C4-2B (cell line): ENCODE measurements around the gene ENC1.

Experiments used
- ZFX ChIP-seq: fragments of 450-650 bp; IDR thresholded peaks from 2 replicates; pipeline ENCODE4 v1.6.1; 2017
- TF ChIP-seq, protein P1 (sequence below): fragments of 450-650 bp; conservative IDR thresholded peaks from 2 replicates; pipeline ENCODE4 v1.5.1; 2017; ENCODE audit warnings: mild to moderate bottlenecking

DNA sequence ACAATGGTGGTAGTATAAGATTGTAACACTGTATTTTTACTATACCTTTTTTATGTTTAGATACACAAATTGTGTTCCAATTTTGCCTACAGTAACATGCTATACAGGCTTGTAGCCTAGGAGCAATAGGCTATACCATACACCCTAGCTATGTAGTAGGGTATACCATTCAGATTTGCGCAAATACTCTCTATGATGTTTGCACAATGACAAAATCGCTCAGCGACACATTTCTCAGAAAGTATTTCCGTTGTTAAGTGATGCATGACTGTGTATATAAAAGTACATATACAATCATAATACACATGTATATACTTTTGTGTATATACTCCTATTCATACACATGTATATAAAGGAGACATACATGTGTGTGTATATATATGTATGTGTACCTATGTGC is 34.8 kb downstream of the ENC1 start:
- TF ChIP-seq, protein P1, sequence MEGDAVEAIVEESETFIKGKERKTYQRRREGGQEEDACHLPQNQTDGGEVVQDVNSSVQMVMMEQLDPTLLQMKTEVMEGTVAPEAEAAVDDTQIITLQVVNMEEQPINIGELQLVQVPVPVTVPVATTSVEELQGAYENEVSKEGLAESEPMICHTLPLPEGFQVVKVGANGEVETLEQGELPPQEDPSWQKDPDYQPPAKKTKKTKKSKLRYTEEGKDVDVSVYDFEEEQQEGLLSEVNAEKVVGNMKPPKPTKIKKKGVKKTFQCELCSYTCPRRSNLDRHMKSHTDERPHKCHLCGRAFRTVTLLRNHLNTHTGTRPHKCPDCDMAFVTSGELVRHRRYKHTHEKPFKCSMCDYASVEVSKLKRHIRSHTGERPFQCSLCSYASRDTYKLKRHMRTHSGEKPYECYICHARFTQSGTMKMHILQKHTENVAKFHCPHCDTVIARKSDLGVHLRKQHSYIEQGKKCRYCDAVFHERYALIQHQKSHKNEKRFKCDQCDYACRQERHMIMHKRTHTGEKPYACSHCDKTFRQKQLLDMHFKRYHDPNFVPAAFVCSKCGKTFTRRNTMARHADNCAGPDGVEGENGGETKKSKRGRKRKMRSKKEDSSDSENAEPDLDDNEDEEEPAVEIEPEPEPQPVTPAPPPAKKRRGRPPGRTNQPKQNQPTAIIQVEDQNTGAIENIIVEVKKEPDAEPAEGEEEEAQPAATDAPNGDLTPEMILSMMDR = no peak
- no peak for TF ChIP-seq ZFX
